ENCODE measurements around the gene SCGB1D2. TPM values are rescaled to one million over a fixed set of nuclear protein-coding genes. Genes with fewer than 3 reads are reported as not detected.

Gene SCGB1D2
- polyA plus RNA-seq, 2 donors, result not detected

- WGBS, 2 donors, result 76 to 88% methylated on average over 5 of the region's 5 CpGs
- Histone ChIP-seq H3K27ac (ENCODE audit: low read depth in 2 of 2, low read length in 1 of 2) (no peak overlapping the region), H3K27me3 (ENCODE audit: control insufficient read depth in 1 of 2, insufficient read depth in 2 of 2, low read length in 2 of 2) (peaks cover 0 to 5% of the 10 kb centered on the region in 2 donors), H3K9me3 (ENCODE audit: control insufficient read depth in 2 of 2, insufficient read depth in 1 of 2, low read depth in 1 of 2, low read length in 1 of 2) (no peaks in the 10 kb centered on the region), H3K4me1 (ENCODE audit: control insufficient read depth in 2 of 2, insufficient read depth in 2 of 2, low read length in 1 of 2) (peaks cover 0 to 3% of the 10 kb centered on the region in 2 donors), H3K4me3 (ENCODE audit: low read depth in 1 of 2, low read length in 2 of 2) (no peak overlapping the region), H3K36me3 (ENCODE audit: control insufficient read depth in 2 of 2, insufficient read depth in 2 of 2, low read length in 1 of 2) (no peaks in the 10 kb centered on the region)
Measured at GRCh38 chr11:62273284-62273683, 31.2 kb downstream of the SCGB1D2 start.

- H3K4me3 ChIP-seq (ENCODE audit: low read depth in 1 of 2, low read length in 2 of 2), result no peak overlapping the region
- H3K27ac ChIP-seq (ENCODE audit: low read depth in 2 of 2, low read length in 1 of 2), result no peak overlapping the region
- peaks cover 0 to 3% of the 10 kb centered on the region in 2 donors for H3K4me1 ChIP-seq (ENCODE audit: control insufficient read depth in 2 of 2, insufficient read depth in 2 of 2, low read length in 1 of 2)
- peaks cover 0 to 5% of the 10 kb centered on the region in 2 donors for H3K27me3 ChIP-seq (ENCODE audit: control insufficient read depth in 1 of 2, insufficient read depth in 2 of 2, low read length in 2 of 2)
- H3K36me3 ChIP-seq (ENCODE audit: control insufficient read depth in 2 of 2, insufficient read depth in 2 of 2, low read length in 1 of 2), result no peaks in the 10 kb centered on the region
- no peaks in the 10 kb centered on the region for H3K9me3 ChIP-seq (ENCODE audit: control insufficient read depth in 2 of 2, insufficient read depth in 1 of 2, low read depth in 1 of 2, low read length in 1 of 2)
- 81 to 82% methylated on average over 7 of the region's 7 CpGs for WGBS, 2 donors
Measured at GRCh38 chr11:62273789-62274275, 31.8 kb downstream of the SCGB1D2 start.

GRCh38 chr11:62280452-62280851 is 38.4 kb downstream of the SCGB1D2 start:
- H3K4me1 ChIP-seq (ENCODE audit: control insufficient read depth in 2 of 2, insufficient read depth in 2 of 2, low read length in 1 of 2), result no peaks in the 10 kb centered on the region
- H3K9me3 ChIP-seq (ENCODE audit: control insufficient read depth in 2 of 2, insufficient read depth in 1 of 2, low read depth in 1 of 2, low read length in 1 of 2), result no peaks in the 10 kb centered on the region
- no peaks in the 10 kb centered on the region for H3K36me3 ChIP-seq (ENCODE audit: control insufficient read depth in 2 of 2, insufficient read depth in 2 of 2, low read length in 1 of 2)
- H3K27me3 ChIP-seq (ENCODE audit: control insufficient read depth in 1 of 2, insufficient read depth in 2 of 2, low read length in 2 of 2), result no peaks in the 10 kb centered on the region
- no peak overlapping the region for H3K27ac ChIP-seq (ENCODE audit: low read depth in 2 of 2, low read length in 1 of 2)
- H3K4me3 ChIP-seq (ENCODE audit: low read depth in 1 of 2, low read length in 2 of 2), result no peak overlapping the region

Other genes with a start within 250 kb of the SCGB1D2 start
- 10 to 100 TPM; 13.7 to 17.5 TPM for gene INCENP, start 118.2 kb upstream of the SCGB1D2 start, polyA plus RNA-seq
- gene SCGB1D1, start 52.0 kb upstream of the SCGB1D2 start, polyA plus RNA-seq, result not detected
- under 1 TPM; 0.54 to 0.59 TPM for gene SCGB2A1, start 33.6 kb upstream of the SCGB1D2 start, polyA plus RNA-seq
- gene SCGB2A2, start 27.9 kb downstream of the SCGB1D2 start, polyA plus RNA-seq, result not detected
- gene SCGB1D4, start 56.8 kb downstream of the SCGB1D2 start, polyA plus RNA-seq, result not detected
- 1 to 10 TPM in 1 of 2 donors, under 1 TPM in 1; 0.45 to 1.3 TPM for gene ASRGL1, start 95.2 kb downstream of the SCGB1D2 start, polyA plus RNA-seq
- 1 to 10 TPM; 4.8 to 5.5 TPM for gene SCGB1A1, start 176.8 kb downstream of the SCGB1D2 start, polyA plus RNA-seq